OCI-LY3 (cell line): ENCODE results near the gene RAP1B.

Source experiments
- CTCF ChIP-seq: fragments of 200-600, 300-600 bp; sonication (generic); IDR thresholded peaks from 2 replicates; pipeline ENCODE4 v1.5.1; 2014; ENCODE audit warnings: antibody characterized with exemption, low read length, low read depth
- EZH2phosphoT487 ChIP-seq: fragments of 200-600 bp; shearing (Covaris generic); IDR thresholded peaks from 2 replicates; pipeline ENCODE4 v1.6.1; 2018; ENCODE audit warnings: antibody characterized with exemption, mixed run types, low read depth

- TF ChIP-seq EZH2phosphoT487, result no peak
- TF ChIP-seq CTCF, result no peak
Measured at GRCh38 chr12:68565391-68565903, 45.3 kb upstream of the RAP1B start.
